ENCODE measurements around the gene WDR1.

WDR1 gene

GRCh38 chr4:10088135-10089010 is 28.2 kb downstream of the WDR1 start:
- Histone ChIP-seq H3K9me3 (ENCODE audit: insufficient read depth, low read length, severe bottlenecking) (no peaks in the 10 kb centered on the region), H4K20me1 (ENCODE audit: insufficient read depth, low read length) (peaks cover 90% of the 10 kb centered on the region), H3K27me3 (ENCODE audit: insufficient read depth, low read length, poor library complexity) (no peaks in the 10 kb centered on the region), H3K79me2 (ENCODE audit: insufficient read depth, low read length) (peaks cover 44% of the 10 kb centered on the region), H3K4me3 (ENCODE audit: low read depth in 1 of 2, low read length in 2 of 2) (no peak overlapping the region), H3K9ac (ENCODE audit: low read depth, low read length) (no peak overlapping the region), H3K36me3 (ENCODE audit: insufficient read depth, low read length) (peaks cover 99% of the 10 kb centered on the region), H3K4me2 (ENCODE audit: insufficient read depth, low read length) (no peak overlapping the region), H3K4me1 (ENCODE audit: insufficient read depth, low read length) (no peaks in the 10 kb centered on the region), H3K27ac (ENCODE audit: low read length) (no peak overlapping the region), H2AFZ (ENCODE audit: low read depth, low read length) (no peak overlapping the region)
- DNase-seq (no peak), ATAC-seq (ENCODE audit: insufficient read depth, low read depth) (no peak)
- TF ChIP-seq EZH2 (IDR thresholded peaks at IDR 0.05; ENCODE audit: borderline replicate concordance, low read depth, low read length, severe bottlenecking) (no peak), CTCF (IDR thresholded peaks at IDR 0.05; ENCODE audit: borderline replicate concordance, extremely low read depth, low read length, poor library complexity, severe bottlenecking) (no peak)

GRCh38 chr4:10087152-10087791 is 29.3 kb downstream of the WDR1 start:
- Histone ChIP-seq H3K4me2 (ENCODE audit: insufficient read depth, low read length) (no peak overlapping the region), H3K27me3 (ENCODE audit: insufficient read depth, low read length, poor library complexity) (no peaks in the 10 kb centered on the region), H3K4me3 (ENCODE audit: low read depth in 1 of 2, low read length in 2 of 2) (no peak overlapping the region), H3K9ac (ENCODE audit: low read depth, low read length) (no peak overlapping the region), H4K20me1 (ENCODE audit: insufficient read depth, low read length) (peaks cover 89% of the 10 kb centered on the region), H3K79me2 (ENCODE audit: insufficient read depth, low read length) (peaks cover 33% of the 10 kb centered on the region), H3K4me1 (ENCODE audit: insufficient read depth, low read length) (no peaks in the 10 kb centered on the region), H2AFZ (ENCODE audit: low read depth, low read length) (no peak overlapping the region), H3K9me3 (ENCODE audit: insufficient read depth, low read length, severe bottlenecking) (no peaks in the 10 kb centered on the region), H3K27ac (ENCODE audit: low read length) (no peak overlapping the region), H3K36me3 (ENCODE audit: insufficient read depth, low read length) (peaks cover 99% of the 10 kb centered on the region)
- DNase-seq (no peak), ATAC-seq (ENCODE audit: insufficient read depth, low read depth) (no peak)
- TF ChIP-seq EZH2 (IDR thresholded peaks at IDR 0.05; ENCODE audit: borderline replicate concordance, low read depth, low read length, severe bottlenecking) (no peak), CTCF (IDR thresholded peaks at IDR 0.05; ENCODE audit: borderline replicate concordance, extremely low read depth, low read length, poor library complexity, severe bottlenecking) (no peak)

- ATAC-seq (ENCODE audit: insufficient read depth, low read depth): no peak
- H3K36me3 ChIP-seq (ENCODE audit: insufficient read depth, low read length): peaks cover 99% of the 10 kb centered on the region
- no peak overlapping the region for H3K4me2 ChIP-seq (ENCODE audit: insufficient read depth, low read length)
- H3K9me3 ChIP-seq (ENCODE audit: insufficient read depth, low read length, severe bottlenecking): no peaks in the 10 kb centered on the region
- H3K4me1 ChIP-seq (ENCODE audit: insufficient read depth, low read length): no peaks in the 10 kb centered on the region
- H3K79me2 ChIP-seq (ENCODE audit: insufficient read depth, low read length): peaks cover 27% of the 10 kb centered on the region
- no peak overlapping the region for H3K27ac ChIP-seq (ENCODE audit: low read length)
- TF ChIP-seq CTCF (IDR thresholded peaks at IDR 0.05; ENCODE audit: borderline replicate concordance, extremely low read depth, low read length, poor library complexity, severe bottlenecking) (no peak), EZH2 (IDR thresholded peaks at IDR 0.05; ENCODE audit: borderline replicate concordance, low read depth, low read length, severe bottlenecking) (no peak)
- DNase-seq: no peak
- no peaks in the 10 kb centered on the region for H3K27me3 ChIP-seq (ENCODE audit: insufficient read depth, low read length, poor library complexity)
- H3K4me3 ChIP-seq (ENCODE audit: low read depth in 1 of 2, low read length in 2 of 2): no peak overlapping the region
- no peak overlapping the region for H2AFZ ChIP-seq (ENCODE audit: low read depth, low read length)
- H4K20me1 ChIP-seq (ENCODE audit: insufficient read depth, low read length): peaks cover 86% of the 10 kb centered on the region
- no peak overlapping the region for H3K9ac ChIP-seq (ENCODE audit: low read depth, low read length)
Observed at GRCh38 chr4:10086506-10087120, 30.0 kb downstream of the WDR1 start.
